ENCODE data around the gene NEK7.

DNA sequence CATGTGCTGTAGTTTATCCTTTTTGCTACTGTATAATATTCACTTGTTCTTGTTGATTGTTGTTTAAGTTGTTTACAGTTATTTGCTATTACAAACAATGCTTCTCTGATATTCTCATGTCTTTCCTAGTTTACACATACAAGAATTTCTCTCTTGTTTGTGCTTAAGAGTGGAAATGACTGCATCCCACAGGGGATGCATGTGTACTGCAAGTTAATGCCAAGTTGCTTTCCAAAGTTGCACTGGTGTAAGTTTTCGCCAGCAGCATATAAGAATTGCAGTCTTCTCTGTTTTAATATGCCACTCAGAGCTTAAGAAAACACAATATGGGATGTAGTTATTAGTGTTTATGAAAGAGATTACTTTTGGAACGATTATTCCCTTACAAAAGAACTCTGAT, 97.7 kb downstream of the NEK7 start:
- TF ChIP-seq CTCF (IDR thresholded peaks at IDR 0.05) (no peak), EZH2 (IDR thresholded peaks at IDR 0.05; ENCODE audit: borderline replicate concordance, insufficient read depth, low read depth, low read length, poor library complexity, severe bottlenecking) (no peak)

Data from B cell (primary cell).